A673 (cell line): ENCODE data around the gene PTPA. TPM values are rescaled to one million over a fixed set of nuclear protein-coding genes. Genes with fewer than 3 reads are reported as not detected.

Experiments
- BruUV-seq: library from RNA; stranded (reverse); fragments of 400-500 nt; replicated peaks from 2 replicates; lab custom pipeline; 2021; lab: Mats Ljungman, UMichigan
- CTCF ChIA-PET: fragments of 300-600 bp; sonication (Branson Sonifier 250); formaldehyde crosslinking; loops from one replicate; lab custom pipeline; 2022; ENCODE audit warnings: antibody characterized with exemption; lab: Charles Lee
- POLR2A ChIA-PET: fragments of 300-600 bp; sonication (Branson Sonifier 250); formaldehyde crosslinking; loops from one replicate; lab custom pipeline; 2022; ENCODE audit warnings: antibody characterized with exemption; ENCODE audit not compliant: low non-redundant PET; lab: Charles Lee
- DNase-seq: peaks from one replicate; pipeline ENCODE4 v3.0.0-alpha.2; 2015; ENCODE audit warnings: low spot score
- H3K27ac ChIP-seq: fragments of 200-600 bp; sonication (generic); 2 replicates; pipeline ENCODE4 v1.5.1; 2016; ENCODE audit warnings: mixed run types, low read depth, mild to moderate bottlenecking, mixed read lengths, antibody characterized with exemption, low read length; ENCODE audit not compliant: poor library complexity, severe bottlenecking
- H3K27me3 ChIP-seq: fragments of 200-600 bp; sonication (generic); replicated peaks from 2 replicates; pipeline ENCODE4 v1.6.1; 2017; ENCODE audit warnings: mixed run types, low read depth, mild to moderate bottlenecking, mixed read lengths, antibody characterized with exemption, low read length; ENCODE audit not compliant: insufficient read depth, poor library complexity
- H3K36me3 ChIP-seq: fragments of 200-600 bp; sonication (generic); 2 replicates; pipeline ENCODE4 v1.6.1; 2016; ENCODE audit warnings: mixed run types, mild to moderate bottlenecking, mixed read lengths, antibody characterized with exemption, low read length; ENCODE audit not compliant: insufficient read depth, poor library complexity, severe bottlenecking
- H3K4me1 ChIP-seq: fragments of 200-600 bp; sonication (generic); 2 replicates; pipeline ENCODE4 v1.6.1; 2017; ENCODE audit warnings: mixed run types, mild to moderate bottlenecking, mixed read lengths, antibody characterized with exemption, low read length; ENCODE audit not compliant: insufficient read depth, poor library complexity, severe bottlenecking
- H3K4me3 ChIP-seq: fragments of 200-600 bp; sonication (generic); 2 replicates; pipeline ENCODE4 v1.5.1; 2016; ENCODE audit warnings: low read depth, mixed run types, mild to moderate bottlenecking, mixed read lengths, low read length; ENCODE audit not compliant: poor library complexity, severe bottlenecking
- H3K9me3 ChIP-seq: fragments of 200-600 bp; sonication (generic); 2 replicates; pipeline ENCODE4 v1.6.1; 2016; ENCODE audit warnings: mixed run types, low read depth, mild to moderate bottlenecking, mixed read lengths, antibody characterized with exemption, low read length; ENCODE audit not compliant: poor library complexity, severe bottlenecking
- EZH2 ChIP-seq: fragments of 200-600 bp; sonication (generic); IDR thresholded peaks from 2 replicates; pipeline ENCODE4 v1.6.1; 2017; ENCODE audit warnings: borderline replicate concordance, low read depth, mild to moderate bottlenecking, mixed read lengths, antibody characterized with exemption, low read length; ENCODE audit not compliant: poor library complexity, severe bottlenecking
- intact Hi-C: fragments of 100-400 bp; cut with micrococcal nuclease; formaldehyde crosslinking; loops from one replicate; pipeline ENCODE4 v1.10.0; 2022; ENCODE audit not compliant: unreplicated experiment
- total RNA-seq: library from RNA; stranded (reverse); gene quantifications from 2 replicates; pipeline ENCODE4 v1.2.3, GENCODE V29; 2021
- TF ChIP-seq, protein P1 (sequence below): fragments of 300-800, 200-600 bp; sonication (generic); conservative IDR thresholded peaks from 2 replicates; pipeline ENCODE4 v1.5.1; 2017; ENCODE audit warnings: low read depth, mild to moderate bottlenecking, antibody characterized with exemption, low read length, moderate library complexity, mixed read lengths

The PTPA gene
- total RNA-seq, 1 experiment from 2014 or later: 157 TPM

- Histone ChIP-seq H3K36me3 (peaks cover 30% of the 10 kb centered on the region), H3K4me3 (peak overlapping the region; percentile 41), H3K27ac (peak overlapping the region; percentile 100), H3K9me3 (no peaks in the 10 kb centered on the region), H3K27me3 (no peaks in the 10 kb centered on the region), H3K4me1 (peaks cover 49% of the 10 kb centered on the region)
- ChIA-PET CTCF (interaction anchor here (0.7 to 2.9 kb wide), 9 partner anchors 9 to 597 kb away, joined by 3 to 40 read pairs (median 4); partner anchors contain the start of gene NTMT1), POLR2A (interaction anchor here (0.6 to 0.7 kb wide), 3 partner anchors 31 to 500 kb away, joined by 3 to 12 read pairs (median 4); no protein-coding TSS in a partner anchor)
- TF ChIP-seq, protein P1, sequence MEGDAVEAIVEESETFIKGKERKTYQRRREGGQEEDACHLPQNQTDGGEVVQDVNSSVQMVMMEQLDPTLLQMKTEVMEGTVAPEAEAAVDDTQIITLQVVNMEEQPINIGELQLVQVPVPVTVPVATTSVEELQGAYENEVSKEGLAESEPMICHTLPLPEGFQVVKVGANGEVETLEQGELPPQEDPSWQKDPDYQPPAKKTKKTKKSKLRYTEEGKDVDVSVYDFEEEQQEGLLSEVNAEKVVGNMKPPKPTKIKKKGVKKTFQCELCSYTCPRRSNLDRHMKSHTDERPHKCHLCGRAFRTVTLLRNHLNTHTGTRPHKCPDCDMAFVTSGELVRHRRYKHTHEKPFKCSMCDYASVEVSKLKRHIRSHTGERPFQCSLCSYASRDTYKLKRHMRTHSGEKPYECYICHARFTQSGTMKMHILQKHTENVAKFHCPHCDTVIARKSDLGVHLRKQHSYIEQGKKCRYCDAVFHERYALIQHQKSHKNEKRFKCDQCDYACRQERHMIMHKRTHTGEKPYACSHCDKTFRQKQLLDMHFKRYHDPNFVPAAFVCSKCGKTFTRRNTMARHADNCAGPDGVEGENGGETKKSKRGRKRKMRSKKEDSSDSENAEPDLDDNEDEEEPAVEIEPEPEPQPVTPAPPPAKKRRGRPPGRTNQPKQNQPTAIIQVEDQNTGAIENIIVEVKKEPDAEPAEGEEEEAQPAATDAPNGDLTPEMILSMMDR: no peak
- no peak for TF ChIP-seq EZH2
- intact Hi-C loops: loop anchor here (2.0 to 10.0 kb wide), 2 partner anchors 34 to 194 kb away; no protein-coding TSS in a partner anchor
- BruUV-seq: TSS peak; percentile 94
- peak; percentile 79 for DNase-seq
Measured at GRCh38 chr9:129140397-129141065, 29.3 kb downstream of the PTPA start.

DNA sequence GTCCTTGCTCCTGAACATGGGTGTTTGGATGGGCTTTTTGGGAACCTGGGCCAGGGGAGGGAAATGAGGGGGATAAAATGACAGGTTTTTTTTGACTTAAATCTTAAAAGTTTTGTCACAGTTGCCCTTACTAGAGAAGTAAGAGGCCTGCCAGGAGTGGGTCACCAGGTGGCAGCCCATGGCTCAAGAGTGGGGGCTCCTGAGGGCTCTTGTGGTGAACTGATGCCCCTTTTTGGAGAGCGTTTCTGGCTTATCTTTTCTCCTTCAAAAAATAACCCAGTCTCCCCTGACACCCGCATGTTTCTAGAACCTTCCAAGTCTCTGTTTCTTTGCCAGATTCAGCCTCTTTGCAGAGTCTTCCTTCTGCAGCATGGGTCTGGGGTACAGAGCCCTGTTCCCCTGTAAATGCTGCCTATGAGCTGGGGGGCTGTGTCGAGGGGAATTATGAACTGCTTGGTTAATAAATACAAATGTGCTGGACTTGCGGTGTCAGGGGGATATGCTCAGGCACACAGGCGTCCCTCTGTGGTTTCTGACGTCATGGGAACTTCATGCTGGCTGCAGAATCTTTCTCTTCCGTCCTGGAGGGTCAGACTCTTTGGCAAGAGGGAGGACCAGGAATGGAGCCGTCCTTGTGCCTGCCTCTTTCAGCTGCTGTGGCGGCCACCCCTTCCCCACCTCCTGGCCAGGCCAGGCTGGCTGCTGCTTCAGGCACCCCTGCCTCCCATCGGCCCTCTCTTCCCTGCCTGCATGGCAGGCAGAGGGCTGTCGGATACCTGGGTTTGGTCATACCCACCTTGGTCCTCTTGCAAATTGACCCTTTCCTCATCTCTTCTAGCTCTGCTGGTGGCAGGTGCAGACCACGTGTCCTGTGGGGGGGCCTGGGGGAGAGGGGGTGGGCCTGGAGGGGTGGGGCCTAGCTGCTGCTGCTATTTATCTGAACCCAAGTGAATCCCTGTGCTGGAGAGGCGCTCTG is 30.1 kb downstream of the PTPA start:
- H3K27me3 ChIP-seq: no peaks in the 10 kb centered on the region
- DNase-seq: peak; percentile 69
- peaks cover 49% of the 10 kb centered on the region for H3K4me1 ChIP-seq
- no peak overlapping the region for H3K4me3 ChIP-seq
- peak overlapping the region; percentile 100 for H3K27ac ChIP-seq
- no TSS peak for BruUV-seq
- H3K9me3 ChIP-seq: no peaks in the 10 kb centered on the region
- peaks cover 25% of the 10 kb centered on the region for H3K36me3 ChIP-seq
- CTCF ChIA-PET: interaction anchor here (1.0 to 2.6 kb wide), 3 partner anchors 10 to 499 kb away, joined by 3 to 12 read pairs (median 10); no protein-coding TSS in a partner anchor
- TF ChIP-seq, protein P1: no peak
- TF ChIP-seq EZH2: no peak
- POLR2A ChIA-PET: no interaction called here
- intact Hi-C loops: loop anchor here (2.0 to 10.0 kb wide), 2 partner anchors 33 to 193 kb away; no protein-coding TSS in a partner anchor
